ENCODE measurements around the gene ROR2. TPM values are rescaled to one million over a fixed set of nuclear protein-coding genes. Genes with fewer than 3 reads are reported as not detected.

ROR2 gene
- total and polyA plus RNA-seq, 5 donors: 20.1 to 38.9 (median 35.3) TPM

- H3K27ac ChIP-seq (ENCODE audit: low read length): no peak overlapping the region
Measured at GRCh38 chr9:91824151-91824550, 125.9 kb downstream of the ROR2 start.

GRCh38 chr9:91820949-91821880 lies 128.8 kb downstream of the ROR2 start:
- ATAC-seq (no peak), DNase-seq (no peak)
- H3K27ac ChIP-seq (ENCODE audit: low read length): no peak overlapping the region
- no peaks in the 10 kb centered on the region for H3K9me3 ChIP-seq (ENCODE audit: control insufficient read depth, low read length)
- H3K4me1 ChIP-seq (ENCODE audit: control insufficient read depth, insufficient read depth, low read length): no peaks in the 10 kb centered on the region
- intact Hi-C loops (cut with DNase I): no loop called here
- H3K4me3 ChIP-seq (ENCODE audit: low read length): no peak overlapping the region
- H3K27me3 ChIP-seq (ENCODE audit: control insufficient read depth, insufficient read depth): no peaks in the 10 kb centered on the region
- WGBS: 81% methylated on average over 11 of the region's 11 CpGs

More at GRCh38 chr9:91824151-91824550, 125.9 kb downstream of the ROR2 start:
- ATAC-seq (peak in 1 of 2 donors; percentile 11), DNase-seq (no peak)
- 85% methylated on average over 4 of the region's 4 CpGs for WGBS
- Histone ChIP-seq H3K27me3 (ENCODE audit: control insufficient read depth, insufficient read depth) (no peaks in the 10 kb centered on the region), H3K4me1 (ENCODE audit: control insufficient read depth, insufficient read depth, low read length) (no peaks in the 10 kb centered on the region), H3K4me3 (ENCODE audit: low read length) (no peak overlapping the region), H3K9me3 (ENCODE audit: control insufficient read depth, low read length) (no peaks in the 10 kb centered on the region)
- intact Hi-C loops (cut with DNase I): no loop called here

GRCh38 chr9:91820126-91820750 lies 129.8 kb downstream of the ROR2 start:
- no peak for ATAC-seq

GRCh38 chr9:91818647-91819403 lies 131.2 kb downstream of the ROR2 start:
- 88% methylated on average over 15 of the region's 15 CpGs for WGBS
- ATAC-seq (no peak), DNase-seq (no peak)
- Histone ChIP-seq H3K4me3 (ENCODE audit: low read length) (no peak overlapping the region), H3K27me3 (ENCODE audit: control insufficient read depth, insufficient read depth) (no peaks in the 10 kb centered on the region), H3K27ac (ENCODE audit: low read length) (no peak overlapping the region), H3K4me1 (ENCODE audit: control insufficient read depth, insufficient read depth, low read length) (no peaks in the 10 kb centered on the region), H3K9me3 (ENCODE audit: control insufficient read depth, low read length) (no peaks in the 10 kb centered on the region)
- intact Hi-C loops (cut with DNase I): no loop called here

More at GRCh38 chr9:91820126-91820750, 129.8 kb downstream of the ROR2 start:
- H3K9me3 ChIP-seq (ENCODE audit: control insufficient read depth, low read length): no peaks in the 10 kb centered on the region
- intact Hi-C loops (cut with DNase I): no loop called here
- no peaks in the 10 kb centered on the region for H3K4me1 ChIP-seq (ENCODE audit: control insufficient read depth, insufficient read depth, low read length)
- 80% methylated on average over 11 of the region's 11 CpGs for WGBS
- H3K4me3 ChIP-seq (ENCODE audit: low read length): no peak overlapping the region
- DNase-seq: no peak
- H3K27ac ChIP-seq (ENCODE audit: low read length): no peak overlapping the region
- no peaks in the 10 kb centered on the region for H3K27me3 ChIP-seq (ENCODE audit: control insufficient read depth, insufficient read depth)

GRCh38 chr9:91818225-91818585 lies 131.8 kb downstream of the ROR2 start:
- 55% methylated on average over 3 of the region's 3 CpGs for WGBS
- no peaks in the 10 kb centered on the region for H3K4me1 ChIP-seq (ENCODE audit: control insufficient read depth, insufficient read depth, low read length)
- H3K27me3 ChIP-seq (ENCODE audit: control insufficient read depth, insufficient read depth): no peaks in the 10 kb centered on the region
- H3K27ac ChIP-seq (ENCODE audit: low read length): no peak overlapping the region
- DNase-seq: no peak
- intact Hi-C loops (cut with DNase I): no loop called here
- no peaks in the 10 kb centered on the region for H3K9me3 ChIP-seq (ENCODE audit: control insufficient read depth, low read length)
- H3K4me3 ChIP-seq (ENCODE audit: low read length): no peak overlapping the region
- ATAC-seq: no peak

- Histone ChIP-seq H3K27me3 (ENCODE audit: control insufficient read depth, insufficient read depth) (no peaks in the 10 kb centered on the region), H3K4me1 (ENCODE audit: control insufficient read depth, insufficient read depth, low read length) (no peaks in the 10 kb centered on the region), H3K9me3 (ENCODE audit: control insufficient read depth, low read length) (no peaks in the 10 kb centered on the region), H3K27ac (ENCODE audit: low read length) (no peak overlapping the region), H3K4me3 (ENCODE audit: low read length) (no peak overlapping the region)
- intact Hi-C loops (cut with DNase I): no loop called here
- WGBS: 39% methylated on average over 20 of the region's 20 CpGs
- no peak for DNase-seq
- peak in 1 of 2 donors; percentile 26 for ATAC-seq
Measured at GRCh38 chr9:91817493-91818224, 132.4 kb downstream of the ROR2 start.

- H3K4me1 ChIP-seq (ENCODE audit: control insufficient read depth, insufficient read depth, low read length): no peaks in the 10 kb centered on the region
- no peaks in the 10 kb centered on the region for H3K27me3 ChIP-seq (ENCODE audit: control insufficient read depth, insufficient read depth)
- H3K4me3 ChIP-seq (ENCODE audit: low read length): no peak overlapping the region
- 62% methylated on average over 8 of the region's 8 CpGs for WGBS
- intact Hi-C loops (cut with DNase I): no loop called here
- peak in 1 of 2 donors; percentile 6 for ATAC-seq
- no peak overlapping the region for H3K27ac ChIP-seq (ENCODE audit: low read length)
- DNase-seq: no peak
- no peaks in the 10 kb centered on the region for H3K9me3 ChIP-seq (ENCODE audit: control insufficient read depth, low read length)
Measured at GRCh38 chr9:91817106-91817492, 132.9 kb downstream of the ROR2 start.

- Histone ChIP-seq H3K4me3 (ENCODE audit: low read length) (no peak overlapping the region), H3K4me1 (ENCODE audit: control insufficient read depth, insufficient read depth, low read length) (no peaks in the 10 kb centered on the region), H3K27me3 (ENCODE audit: control insufficient read depth, insufficient read depth) (no peaks in the 10 kb centered on the region), H3K9me3 (ENCODE audit: control insufficient read depth, low read length) (no peaks in the 10 kb centered on the region), H3K27ac (ENCODE audit: low read length) (no peak overlapping the region)
- no peak for ATAC-seq
- 94% methylated on average over 9 of the region's 9 CpGs for WGBS
- no peak for DNase-seq
- intact Hi-C loops (cut with DNase I): no loop called here
Measured at GRCh38 chr9:91816356-91816755, 133.7 kb downstream of the ROR2 start.

GRCh38 chr9:91815896-91816295 lies 134.1 kb downstream of the ROR2 start:
- DNase-seq (no peak), ATAC-seq (no peak)
- no peaks in the 10 kb centered on the region for H3K4me1 ChIP-seq (ENCODE audit: control insufficient read depth, insufficient read depth, low read length)
- no peaks in the 10 kb centered on the region for H3K27me3 ChIP-seq (ENCODE audit: control insufficient read depth, insufficient read depth)
- no peaks in the 10 kb centered on the region for H3K9me3 ChIP-seq (ENCODE audit: control insufficient read depth, low read length)
- WGBS: 91% methylated on average over 10 of the region's 10 CpGs
- H3K27ac ChIP-seq (ENCODE audit: low read length): no peak overlapping the region
- intact Hi-C loops (cut with DNase I): no loop called here
- no peak overlapping the region for H3K4me3 ChIP-seq (ENCODE audit: low read length)

- ATAC-seq (no peak), DNase-seq (no peak)
- intact Hi-C loops (cut with DNase I): no loop called here
- WGBS: 84% methylated on average over 8 of the region's 8 CpGs
- Histone ChIP-seq H3K9me3 (ENCODE audit: control insufficient read depth, low read length) (no peaks in the 10 kb centered on the region), H3K27ac (ENCODE audit: low read length) (no peak overlapping the region), H3K4me1 (ENCODE audit: control insufficient read depth, insufficient read depth, low read length) (no peaks in the 10 kb centered on the region), H3K4me3 (ENCODE audit: low read length) (no peak overlapping the region), H3K27me3 (ENCODE audit: control insufficient read depth, insufficient read depth) (no peaks in the 10 kb centered on the region)
Measured at GRCh38 chr9:91814753-91815152, 135.3 kb downstream of the ROR2 start.
